A204.1 (cell line): ENCODE results near the gene SOX5.
"Not testable (repeated sequence)": the region's sequence is repeated elsewhere in the genome, so short reads cannot be mapped to it uniquely, and the experiment has no call there.

ENCODE experiments used
- FAIRE-seq: peaks from 2 replicates; lab custom pipeline; 2012; peaks lifted over from hg19 to GRCh38; lab: Jason Lieb, UNC

Gene SOX5

DNA sequence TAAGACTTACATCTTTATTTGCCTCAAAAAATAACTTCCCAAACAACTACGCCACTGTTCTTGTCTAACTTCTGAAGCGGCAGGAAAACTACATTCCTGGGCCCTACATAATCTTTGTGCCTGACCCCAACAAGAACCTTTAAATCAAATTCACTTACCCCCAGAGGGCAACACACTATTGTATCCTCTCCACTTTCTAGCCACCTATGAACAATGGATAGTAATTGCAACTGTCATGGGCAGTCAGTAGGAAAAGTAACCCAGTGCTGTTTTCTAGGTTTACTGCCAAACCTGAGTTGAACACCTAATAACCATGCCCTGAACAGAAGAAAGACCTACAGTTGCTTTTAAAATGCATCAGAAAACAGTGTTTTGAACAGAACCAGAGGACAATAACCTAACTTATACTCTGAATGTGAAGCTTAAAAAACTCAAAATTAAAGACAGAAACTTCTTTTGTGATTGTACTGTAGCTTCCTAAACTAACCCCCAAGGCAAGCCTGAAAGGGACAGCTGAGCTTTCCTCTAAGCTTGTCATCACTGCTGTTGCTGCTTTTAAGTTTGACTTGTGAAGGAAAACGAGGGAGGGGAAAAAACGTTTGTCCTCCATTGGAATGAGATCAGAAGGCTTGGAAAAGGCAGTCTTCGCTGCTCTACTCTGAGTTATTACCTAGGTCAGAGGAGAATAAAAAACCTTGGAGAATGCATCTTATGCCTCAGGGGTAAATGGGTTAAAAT is 195.7 kb downstream of the SOX5 start:
- FAIRE-seq = no peak

DNA sequence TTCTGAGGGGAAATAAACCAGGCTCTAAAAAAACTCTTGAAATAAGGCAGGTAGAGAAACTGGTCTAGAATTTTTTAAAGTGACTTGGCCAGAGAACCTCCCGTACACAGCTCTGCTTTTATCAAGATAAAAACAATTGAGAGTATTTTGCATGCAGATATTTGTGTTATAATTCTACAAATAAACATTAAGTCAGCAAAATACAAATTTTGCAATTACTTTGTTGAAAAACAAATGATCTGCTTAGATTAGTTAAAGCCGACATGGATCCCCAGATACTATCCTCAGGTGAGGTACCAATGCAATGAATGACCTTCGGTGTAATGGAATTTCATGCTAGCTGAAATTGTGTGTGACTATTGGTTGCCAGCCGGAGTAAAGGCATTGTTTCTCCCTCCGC is 197.2 kb downstream of the SOX5 start:
- no peak for FAIRE-seq

DNA sequence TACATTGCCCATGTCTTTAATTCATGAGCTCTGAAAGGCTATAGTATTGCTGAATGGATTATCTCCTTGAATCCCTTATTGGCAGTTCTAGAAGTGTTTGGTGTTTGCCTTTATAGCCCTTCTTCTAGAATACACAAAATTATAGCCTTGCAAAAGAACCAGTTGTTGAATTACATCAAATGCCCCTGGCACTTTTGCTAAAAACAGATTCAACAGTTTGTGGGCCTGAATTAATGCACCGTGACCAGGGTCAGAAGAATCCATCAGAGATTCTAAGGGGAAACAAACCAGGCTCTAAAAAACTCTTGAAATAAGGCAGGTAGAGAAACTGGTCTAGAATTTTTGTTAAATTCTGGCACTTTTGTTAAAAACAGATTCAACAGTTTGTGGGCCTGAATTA is 197.8 kb downstream of the SOX5 start:
- FAIRE-seq = no peak

DNA sequence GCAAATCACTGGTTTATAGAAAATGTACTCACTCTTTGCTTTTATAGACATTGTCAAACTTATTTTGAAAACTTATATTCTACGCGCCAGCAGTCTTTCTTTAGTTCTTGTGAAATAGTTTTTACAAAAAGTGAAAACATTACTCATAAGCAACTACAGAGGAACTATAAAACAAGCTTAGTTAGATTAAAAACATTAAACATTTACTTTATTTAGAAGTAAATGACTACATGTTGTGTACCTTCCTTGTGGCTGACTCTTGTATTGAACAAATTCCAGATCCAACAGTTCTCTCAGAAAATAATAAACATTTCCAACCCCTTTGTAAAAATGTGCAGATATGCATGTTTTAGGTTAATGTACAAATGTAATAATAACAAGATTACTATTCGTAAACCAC is 198.5 kb downstream of the SOX5 start:
- FAIRE-seq = no peak

DNA sequence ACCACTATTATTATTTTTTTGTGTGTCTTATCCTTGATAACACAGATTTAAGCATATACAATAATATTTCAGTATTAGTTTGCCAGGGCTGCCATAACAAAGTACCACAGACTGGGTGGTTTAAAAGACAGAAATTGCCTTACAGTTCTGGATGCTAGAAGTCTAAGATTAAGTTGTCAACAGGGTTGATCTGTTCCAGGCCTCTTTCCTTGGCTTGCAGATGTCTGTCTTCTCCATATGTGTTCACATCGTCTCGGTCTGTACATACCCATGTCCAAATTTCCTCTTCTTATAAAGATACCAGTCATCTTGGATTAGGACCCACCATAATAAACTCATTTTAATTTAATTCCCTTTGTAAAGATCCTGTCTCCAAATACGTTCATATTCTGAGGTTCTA is 204.8 kb downstream of the SOX5 start:
- FAIRE-seq = no peak

DNA sequence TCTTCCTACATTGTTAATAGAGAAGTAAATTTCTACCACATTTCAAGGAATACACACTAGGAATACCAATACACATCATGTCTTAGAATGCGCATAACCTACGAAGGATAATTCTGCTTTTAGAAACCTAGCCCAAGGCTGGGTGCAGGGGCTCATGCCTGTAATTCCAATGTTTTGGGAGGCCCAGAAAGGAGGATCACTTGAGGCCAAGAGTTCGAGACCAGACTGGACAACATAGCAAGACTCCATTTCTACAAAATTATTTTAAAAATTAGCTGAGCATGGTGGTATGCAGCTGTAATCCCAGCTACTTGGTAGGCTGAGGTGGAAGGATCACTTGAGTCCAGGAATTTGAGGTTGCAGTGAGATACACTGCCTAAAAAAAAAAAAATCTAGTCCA is 206.9 kb downstream of the SOX5 start:
- no peak for FAIRE-seq

DNA sequence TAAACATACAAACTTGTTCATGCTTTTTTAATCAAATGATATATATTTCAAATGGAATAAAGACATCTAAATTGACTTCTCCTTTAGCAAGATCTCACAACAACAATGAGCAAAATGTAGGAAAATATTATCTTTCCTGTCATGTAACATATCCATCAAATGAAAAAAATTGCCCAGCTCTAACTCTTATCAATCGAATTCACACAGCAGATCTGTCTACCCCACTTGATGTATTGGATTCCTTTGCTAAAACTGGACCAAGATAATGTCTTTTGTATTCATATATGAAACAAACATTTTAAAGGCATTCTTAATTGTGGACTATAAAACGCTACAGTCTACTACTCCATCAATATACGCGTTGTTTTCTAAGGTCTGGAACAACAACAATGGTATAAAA is 218.0 kb downstream of the SOX5 start:
- FAIRE-seq = no peak

DNA sequence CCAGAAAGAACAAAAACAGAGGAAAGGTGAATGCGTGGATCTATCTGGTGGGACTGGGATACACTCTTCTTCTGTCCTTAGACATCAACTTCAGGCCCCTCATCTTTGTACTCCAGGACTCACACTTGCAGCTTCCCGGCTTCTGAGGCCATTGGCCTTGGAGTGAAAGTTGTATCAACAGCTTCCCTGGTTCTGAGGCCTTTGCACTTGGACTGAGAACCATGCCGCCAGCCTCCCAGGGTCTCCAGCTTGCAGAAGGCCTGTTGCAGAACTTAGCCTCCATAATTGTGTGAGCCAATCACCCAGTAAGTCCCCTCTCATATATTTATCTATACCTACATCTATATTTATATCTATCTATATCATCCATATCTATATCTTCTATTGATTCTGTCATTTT is 218.4 kb downstream of the SOX5 start:
- no peak for FAIRE-seq

DNA sequence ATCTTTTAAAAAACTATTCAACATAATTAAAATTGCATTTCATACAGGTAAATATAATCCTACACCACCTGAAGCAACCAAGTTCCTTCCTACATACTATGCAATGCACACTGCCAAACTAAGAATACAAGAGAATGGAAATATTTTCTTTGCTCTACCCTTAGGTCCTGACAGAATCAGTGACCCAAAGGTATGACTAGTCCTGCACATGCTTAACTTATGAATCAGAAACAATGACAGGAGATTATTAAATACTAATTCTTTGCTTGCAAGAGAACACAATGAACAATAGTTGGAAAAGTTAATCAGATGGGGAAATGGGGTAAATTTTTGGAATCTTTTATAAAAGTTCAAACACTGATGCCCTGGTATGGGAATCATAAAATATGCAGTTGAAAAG is 220.1 kb downstream of the SOX5 start:
- FAIRE-seq = no peak

DNA sequence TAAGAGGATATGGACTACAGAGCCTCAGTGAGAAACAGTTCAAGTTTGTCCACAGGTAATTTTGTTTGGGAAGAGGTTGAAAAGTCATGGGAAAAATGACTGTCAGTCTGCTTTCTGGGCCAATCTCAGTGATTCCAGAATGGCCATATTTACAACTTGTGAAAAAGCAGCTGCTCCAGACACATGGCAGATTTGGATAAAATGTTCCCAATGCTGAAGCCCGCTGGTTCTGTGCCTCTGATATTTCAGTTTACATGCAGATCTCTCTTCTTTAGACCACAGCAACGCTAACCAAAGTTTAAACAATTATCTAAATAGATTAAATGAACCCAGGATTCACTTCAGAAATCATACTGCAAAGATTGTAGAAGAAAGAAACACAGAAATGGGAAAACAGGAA is 222.8 kb downstream of the SOX5 start:
- FAIRE-seq = no peak

DNA sequence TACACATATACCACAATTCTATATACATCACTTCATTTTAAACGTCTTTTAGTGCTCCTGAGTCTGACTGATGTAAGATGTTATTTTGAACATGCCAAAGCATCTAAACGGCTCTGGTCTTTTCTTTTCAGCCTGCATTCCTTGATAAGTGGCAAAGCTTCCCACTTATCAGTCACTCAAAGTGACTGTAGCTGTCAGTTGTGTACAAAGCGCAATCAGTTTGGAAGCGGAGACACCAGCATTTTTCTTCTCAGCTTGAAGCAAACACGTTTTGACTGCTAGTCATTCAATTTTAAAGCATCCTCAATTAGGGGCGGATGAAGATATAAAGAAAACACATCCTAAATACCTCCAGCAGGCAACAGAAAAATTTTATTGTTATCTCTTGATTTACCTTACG is 226.8 kb downstream of the SOX5 start:
- no peak for FAIRE-seq

DNA sequence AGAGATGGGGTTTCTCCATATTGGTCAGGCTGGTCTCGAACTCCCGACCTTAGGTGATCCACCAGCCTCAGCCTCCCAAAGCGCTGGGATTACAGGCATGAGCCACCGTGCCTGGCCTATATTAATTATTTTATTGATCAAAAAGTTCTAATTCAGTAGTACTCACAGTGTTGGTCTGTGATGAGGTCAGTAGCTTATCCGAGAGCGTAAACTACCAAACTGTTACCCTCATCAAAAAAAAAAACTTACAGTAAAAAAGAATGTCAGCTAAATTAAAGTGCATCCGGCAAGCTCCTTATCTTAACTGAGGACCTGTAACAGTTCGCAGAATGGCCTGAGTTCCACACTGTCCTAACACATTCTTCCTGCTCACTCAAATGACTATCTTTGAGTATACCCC is 228.2 kb downstream of the SOX5 start:
- no peak for FAIRE-seq

DNA sequence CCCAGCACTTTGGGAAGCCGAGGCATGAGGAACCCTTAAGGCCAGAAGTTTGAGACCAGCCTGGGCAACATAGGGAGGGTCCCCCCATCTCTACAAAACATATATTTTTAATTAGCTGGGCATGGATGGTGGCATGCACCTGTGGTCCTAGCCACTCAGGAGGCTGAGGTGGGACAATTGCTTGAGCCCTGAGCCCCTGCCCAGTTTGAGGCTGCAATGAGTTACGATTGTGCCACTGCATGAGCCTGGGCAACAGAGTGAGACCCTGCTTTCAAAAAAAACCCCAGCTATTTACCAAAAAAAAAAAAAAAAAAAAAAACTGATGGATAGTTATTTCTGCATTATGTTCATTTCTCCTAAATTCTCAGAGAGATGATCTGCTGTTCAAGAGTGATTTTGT is 230.0 kb downstream of the SOX5 start:
- no peak for FAIRE-seq

DNA sequence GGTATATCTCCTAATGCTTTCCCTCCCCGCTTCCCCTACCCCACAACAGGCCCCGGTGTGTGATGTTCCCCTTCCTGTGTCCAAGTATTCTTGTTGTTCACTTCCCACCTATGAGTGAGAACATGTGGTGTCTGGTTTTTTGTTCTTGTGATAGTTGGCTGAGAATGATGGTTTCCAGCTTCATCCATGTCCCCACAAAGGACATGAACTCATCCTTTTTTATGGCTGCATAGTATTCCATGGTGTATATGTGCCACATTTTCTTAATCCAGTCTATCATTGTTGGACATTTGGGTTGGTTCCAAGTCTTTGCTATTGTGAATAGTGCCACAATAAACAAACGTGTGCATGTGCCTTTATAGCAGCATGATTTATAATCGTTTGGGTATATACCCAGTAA is 239.1 kb downstream of the SOX5 start:
- FAIRE-seq = not testable (repeated sequence)

DNA sequence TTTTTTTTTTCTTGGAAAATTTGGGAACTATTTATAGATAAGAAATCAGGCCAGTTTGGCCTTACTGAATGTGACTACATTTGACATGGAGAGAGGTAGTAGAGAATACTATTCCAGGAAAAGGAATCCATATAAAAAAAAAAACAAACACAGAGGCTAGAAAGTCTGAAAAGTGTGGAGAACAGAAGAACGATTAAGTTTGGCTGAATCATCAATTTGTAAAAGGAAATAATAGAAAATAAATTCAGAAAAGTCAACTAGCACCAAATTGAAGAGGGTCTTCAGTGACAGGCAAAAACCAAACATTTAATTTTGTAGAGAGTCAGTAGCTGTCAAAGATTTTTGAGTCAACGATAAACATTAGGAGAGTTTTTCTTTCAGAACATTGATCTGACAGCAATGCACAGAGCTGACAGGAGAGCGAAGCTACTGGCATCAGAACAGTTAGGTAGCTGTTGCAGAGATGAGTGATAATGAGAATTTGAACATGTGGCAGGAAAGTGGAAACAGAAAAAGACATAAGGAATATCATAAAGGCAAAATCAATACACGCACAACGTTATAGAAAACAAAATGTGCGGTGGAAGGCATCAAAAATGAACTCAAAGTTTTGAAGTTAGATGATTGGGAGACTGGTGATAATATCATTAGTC is 241.2 kb downstream of the SOX5 start:
- no peak for FAIRE-seq

DNA sequence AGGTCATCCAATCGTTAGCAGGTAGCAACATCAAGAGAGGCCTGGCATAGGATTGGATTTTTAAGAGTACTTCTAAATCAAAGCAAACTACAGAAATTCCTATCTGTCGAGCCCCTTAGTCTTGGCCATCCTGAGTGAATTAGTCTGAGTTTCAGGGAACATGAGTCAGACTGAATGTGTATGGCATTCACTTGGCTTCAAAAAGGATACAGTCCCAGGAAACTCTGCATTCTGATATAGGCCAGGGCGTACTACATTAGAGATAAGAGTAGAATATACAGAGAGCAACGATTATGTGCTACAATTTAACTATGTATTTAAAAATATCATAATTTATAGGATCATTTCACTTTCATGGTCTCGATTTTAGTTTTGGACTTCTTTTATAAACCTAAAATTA is 242.2 kb downstream of the SOX5 start:
- peak; percentile 29 for FAIRE-seq

DNA sequence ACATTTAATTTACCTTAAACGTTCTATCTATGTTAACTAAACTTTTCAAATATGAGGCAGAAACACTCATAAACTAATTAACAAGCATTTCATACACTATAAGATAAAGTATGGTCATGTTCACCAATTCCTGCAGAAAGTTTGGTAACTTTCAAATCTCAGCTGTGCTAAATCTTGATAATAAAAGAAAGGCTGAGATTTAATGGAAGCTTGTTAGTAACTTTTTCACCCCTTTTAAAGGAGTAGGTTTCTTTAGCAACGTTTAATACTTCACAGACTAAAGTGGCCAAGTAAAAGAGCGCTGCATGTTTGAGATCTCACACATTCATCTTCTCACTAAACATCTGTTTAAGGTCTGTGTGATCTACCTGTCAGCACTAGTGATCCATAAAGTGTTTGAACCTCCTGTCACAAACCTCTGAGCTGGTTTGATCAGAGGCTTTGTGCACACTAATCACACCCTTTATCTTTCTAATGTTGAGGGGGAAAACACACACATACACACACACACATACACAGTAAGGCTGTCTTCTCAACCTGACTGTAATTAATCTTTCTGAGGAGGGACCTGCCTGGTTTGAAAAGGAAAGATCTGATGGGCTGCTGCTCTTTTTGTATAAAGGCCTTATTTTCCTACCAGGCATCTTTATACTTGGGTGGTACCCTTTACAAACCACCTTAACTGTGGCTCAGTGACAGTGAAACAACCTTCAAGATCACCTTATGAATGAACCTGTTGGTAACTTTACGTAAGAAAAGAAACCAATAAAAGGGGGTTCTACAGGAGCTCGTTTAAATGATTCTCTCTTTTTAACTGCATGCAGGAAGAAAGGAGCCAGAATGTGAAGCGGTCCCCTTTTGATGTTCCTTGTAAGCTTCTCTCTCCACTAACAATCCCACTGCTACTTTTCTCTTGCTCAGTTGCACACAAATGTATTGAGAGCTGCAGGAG is 244.2 kb downstream of the SOX5 start:
- no peak for FAIRE-seq

DNA sequence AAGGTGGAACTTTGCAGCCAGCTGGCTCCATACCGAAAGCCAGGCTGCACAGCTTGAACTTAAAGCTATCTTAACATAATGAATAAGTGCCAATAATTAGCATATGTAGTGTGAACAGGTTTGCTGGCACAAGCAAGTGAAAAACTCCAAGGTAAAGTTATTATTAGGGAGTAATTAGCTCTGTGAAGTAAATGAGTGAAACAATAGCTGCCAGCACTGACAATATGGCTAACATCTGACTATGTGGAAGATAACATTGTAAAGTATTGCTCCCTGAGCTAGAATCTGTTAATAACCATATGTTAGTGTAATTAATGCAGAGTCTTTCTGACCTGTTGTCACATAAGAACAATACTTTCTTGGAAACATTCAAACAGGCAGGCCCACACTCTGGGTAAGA is 246.4 kb downstream of the SOX5 start:
- FAIRE-seq = no peak

DNA sequence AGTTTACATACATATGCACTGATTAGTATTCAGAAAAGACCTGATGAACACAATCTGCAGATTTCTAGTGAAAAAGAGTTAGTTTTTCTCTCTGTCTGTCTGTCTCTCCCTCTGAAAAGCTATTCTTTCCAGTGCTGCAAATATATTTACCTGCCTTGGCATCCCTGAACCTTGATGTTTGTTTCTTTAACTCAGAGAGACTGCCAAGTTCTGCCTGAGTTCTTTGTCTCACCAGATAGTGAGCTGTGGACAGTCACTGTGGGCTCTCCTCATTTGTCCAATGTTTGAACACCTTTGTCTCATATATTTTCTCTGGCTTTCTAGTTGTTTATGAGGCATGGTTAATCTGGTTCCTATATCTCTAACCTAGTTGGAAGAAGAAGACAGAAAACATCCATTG is 250.4 kb downstream of the SOX5 start:
- FAIRE-seq = no peak

DNA sequence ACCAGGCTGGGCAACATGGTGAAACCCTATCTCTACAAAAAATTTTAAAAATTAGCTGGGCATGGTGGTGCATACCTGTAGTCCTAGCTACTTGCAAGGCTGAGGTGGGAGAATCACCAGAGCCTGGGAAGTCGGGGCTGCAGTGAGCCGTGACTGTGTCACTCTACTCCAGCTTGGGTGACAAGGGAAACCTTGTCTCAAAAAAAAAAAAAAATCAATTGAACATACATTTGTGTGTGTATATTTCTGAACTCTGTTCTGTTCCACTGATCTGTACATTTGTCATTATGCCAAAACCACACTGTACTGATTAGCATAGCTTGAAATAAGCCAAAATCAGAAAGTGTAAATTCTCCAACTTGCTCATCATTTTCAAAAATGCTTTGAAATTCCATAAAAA is 254.6 kb downstream of the SOX5 start:
- no peak for FAIRE-seq

DNA sequence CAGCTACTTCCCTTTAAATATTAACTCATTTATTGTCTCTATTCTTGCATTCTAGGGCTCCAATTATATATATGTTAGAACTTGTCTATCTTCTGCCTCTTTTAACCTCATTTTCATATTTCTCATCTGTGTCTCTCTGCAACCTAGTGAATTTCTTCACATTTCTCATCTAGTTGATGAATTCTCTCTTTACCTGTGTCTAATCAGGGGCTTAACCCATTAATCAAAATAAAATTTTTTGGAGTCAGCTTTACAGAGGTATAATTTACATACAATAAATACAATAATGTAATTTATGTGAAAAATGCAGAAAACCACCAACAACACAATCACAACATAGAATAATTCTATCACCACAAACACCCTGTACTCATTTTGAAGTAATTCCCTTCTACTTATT is 255.2 kb downstream of the SOX5 start:
- FAIRE-seq = no peak

DNA sequence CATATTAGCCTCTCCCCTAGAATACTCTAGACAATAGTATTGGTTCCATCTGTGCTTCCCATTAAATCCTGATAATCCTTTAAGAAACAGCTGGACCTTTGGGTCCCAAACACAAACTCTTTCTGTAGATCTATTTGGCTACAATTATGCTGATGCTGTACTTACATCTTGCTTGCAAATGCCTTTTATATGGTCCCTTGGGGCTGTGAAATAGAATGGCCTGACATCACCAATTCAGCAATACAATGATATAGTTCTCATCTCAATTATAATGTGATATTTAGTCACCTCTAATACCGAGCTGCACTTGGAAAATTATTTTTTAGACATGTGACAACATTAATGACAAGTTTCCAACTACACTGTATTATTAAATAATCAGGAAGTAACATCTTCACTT is 261.5 kb downstream of the SOX5 start:
- no peak for FAIRE-seq

DNA sequence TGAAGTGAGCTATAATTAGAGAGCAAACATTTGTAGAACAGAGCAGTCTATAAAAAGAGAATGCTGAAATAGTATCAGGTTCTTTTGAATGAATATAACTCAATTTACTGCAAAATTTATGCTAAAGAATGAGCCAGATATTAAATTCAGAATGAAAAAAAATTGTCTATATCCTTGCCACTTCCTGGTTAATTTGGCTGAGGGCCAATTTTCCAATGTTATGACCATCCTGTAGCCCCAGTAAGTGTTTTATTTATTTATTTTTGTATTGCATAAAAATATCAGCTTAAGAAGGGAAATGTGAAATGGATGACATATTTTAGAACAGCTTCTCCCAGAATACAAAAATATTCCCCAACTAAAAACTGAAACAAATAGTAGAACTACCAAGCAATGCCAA is 263.4 kb downstream of the SOX5 start:
- no peak for FAIRE-seq
